Peyer's patch (tissue), 4 donors: ENCODE data around the gene AP1S3. TPM values are rescaled to one million over a fixed set of nuclear protein-coding genes. Genes with fewer than 3 reads are reported as not detected.
A peak's percentile ranks its signal among the peaks of the same experiment; 100 is the strongest.

Experiments used
- DNase-seq, 3 donors: peaks; one replicate each; pipeline ENCODE4 v3.0.0-alpha.2; 2017 to 2019
- H3K27ac ChIP-seq, 4 donors: fragments of 200-600 bp; sonication (generic); one replicate each; pipeline ENCODE4 v1.5.1; 2016 to 2019
- H3K27me3 ChIP-seq, 2 donors: fragments of 200-600 bp; sonication (generic); one replicate each; pipeline ENCODE4 v1.5.1; 2019
- H3K36me3 ChIP-seq, 3 donors: fragments of 200-600 bp; sonication (generic); one replicate each; pipeline ENCODE4 v1.5.1; 2016 to 2019
- H3K4me1 ChIP-seq, 4 donors: fragments of 200-600 bp; sonication (generic); one replicate each; pipeline ENCODE4 v1.5.1; 2016 to 2019
- H3K4me3 ChIP-seq, 4 donors: fragments of 200-600 bp; sonication (generic); 1 replicate in 3 of 4; 2 replicates in 1 of 4; pipeline ENCODE4 v1.5.1; 2016 to 2019; ENCODE audit warnings: mild to moderate bottlenecking in 1 of 4
- H3K9me3 ChIP-seq, 4 donors: fragments of 200-600 bp; sonication (generic); one replicate each; pipeline ENCODE4 v1.5.1; 2016 to 2019; ENCODE audit warnings: mild to moderate bottlenecking in 1 of 4
- CTCF ChIP-seq, 6 experiments: fragments of 450-650 bp in 4 of 6; fragments of 200-600 bp in 2 of 6; sonication (generic) in 1 of 6; IDR thresholded peaks; one replicate each; pipeline ENCODE4 v1.5.1; 2017 to 2019; ENCODE audit warnings: antibody characterized with exemption in 6 of 6, mild to moderate bottlenecking in 3 of 6, moderate library complexity in 1 of 6
- POLR2A ChIP-seq, 2 donors: fragments of 450-650 bp; IDR thresholded peaks; one replicate each; pipeline ENCODE4 v1.5.1; 2017; ENCODE audit warnings: antibody characterized with exemption in 2 of 2, mild to moderate bottlenecking in 2 of 2, moderate library complexity in 2 of 2
- total RNA-seq, 4 donors: library from RNA; depleted of rRNA; stranded (reverse); fragments of >200 nt; gene quantifications; one replicate each; pipeline ENCODE4 v1.1.0, GENCODE V29; 2016

Gene AP1S3
- total RNA-seq, 4 donors from 2014 or later: 6.3 to 17.0 (median 9.6) TPM

- Histone ChIP-seq H3K4me3 (no peak overlapping the region), H3K9me3 (no peaks in the 10 kb centered on the region), H3K36me3 (no peaks in the 10 kb centered on the region), H3K27ac (no peak overlapping the region), H3K27me3 (no peaks in the 10 kb centered on the region), H3K4me1 (peaks cover 0 to 10% (median 0%) of the 10 kb centered on the region in 4 donors)
- TF ChIP-seq CTCF (IDR thresholded peaks at IDR 0.05): no peak
- no peak for TF ChIP-seq POLR2A (IDR thresholded peaks at IDR 0.05)
- DNase-seq: peak in 1 of 3 donors; percentile 42
These were observed 10.0 kb upstream of the AP1S3 start for GRCh38 chr2:223847410-223847809.

GRCh38 chr2:223846515-223846914 is 9.1 kb upstream of the AP1S3 start:
- Histone ChIP-seq H3K4me1 (peaks cover 0 to 6% (median 0%) of the 10 kb centered on the region in 4 donors), H3K27ac (no peak overlapping the region), H3K27me3 (no peaks in the 10 kb centered on the region), H3K9me3 (no peaks in the 10 kb centered on the region), H3K36me3 (no peaks in the 10 kb centered on the region), H3K4me3 (no peak overlapping the region)
- no peak for DNase-seq
- TF ChIP-seq CTCF (IDR thresholded peaks at IDR 0.05) (no peak), POLR2A (IDR thresholded peaks at IDR 0.05) (no peak)

- no peak for TF ChIP-seq CTCF (IDR thresholded peaks at IDR 0.05)
- no peak for TF ChIP-seq POLR2A (IDR thresholded peaks at IDR 0.05)
- H3K36me3 ChIP-seq: no peaks in the 10 kb centered on the region
These were observed 4.2 kb upstream of the AP1S3 start for GRCh38 chr2:223841436-223842190.

GRCh38 chr2:223835701-223836532 is 1.5 kb downstream of the AP1S3 start:
- Histone ChIP-seq H3K4me3 (peak overlapping the region; percentile 69 to 95 (median 80)), H3K36me3 (no peaks in the 10 kb centered on the region), H3K4me1 (peaks cover 0 to 14% (median 1%) of the 10 kb centered on the region in 4 donors), H3K9me3 (no peaks in the 10 kb centered on the region), H3K27ac (peak overlapping the region in 2 of 4 donors; percentile 78 to 90), H3K27me3 (no peaks in the 10 kb centered on the region)
- peak in 2 of 3 donors; percentile 89 to 90 for DNase-seq
- TF ChIP-seq POLR2A (IDR thresholded peaks at IDR 0.05) (no peak), CTCF (IDR thresholded peaks at IDR 0.05) (no peak)

More at GRCh38 chr2:223841436-223842190, 4.2 kb upstream of the AP1S3 start:
- no peaks in the 10 kb centered on the region for H3K27me3 ChIP-seq
- H3K4me1 ChIP-seq: peaks cover 0 to 3% (median 1%) of the 10 kb centered on the region in 4 donors
- H3K4me3 ChIP-seq: no peak overlapping the region
- H3K9me3 ChIP-seq: no peaks in the 10 kb centered on the region
- peak overlapping the region in 2 of 4 donors; percentile 60 to 67 for H3K27ac ChIP-seq
- no peak for DNase-seq

- DNase-seq: no peak
- no peaks in the 10 kb centered on the region for H3K36me3 ChIP-seq
- H3K4me3 ChIP-seq: no peak overlapping the region
- H3K9me3 ChIP-seq: no peaks in the 10 kb centered on the region
- H3K27ac ChIP-seq: no peak overlapping the region
- TF ChIP-seq CTCF (IDR thresholded peaks at IDR 0.05): no peak
- no peak for TF ChIP-seq POLR2A (IDR thresholded peaks at IDR 0.05)
- H3K27me3 ChIP-seq: no peaks in the 10 kb centered on the region
- peaks cover 0 to 14% (median 1%) of the 10 kb centered on the region in 4 donors for H3K4me1 ChIP-seq
These were observed 3.0 kb downstream of the AP1S3 start for GRCh38 chr2:223834431-223834830.
